ENCODE data around the gene GCHFR.

GRCh38 chr15:40785814-40786213 lies 21.9 kb downstream of the GCHFR start:
- no peak for TF ChIP-seq POLR2A (IDR thresholded peaks at IDR 0.05)
- TF ChIP-seq, protein P1, sequence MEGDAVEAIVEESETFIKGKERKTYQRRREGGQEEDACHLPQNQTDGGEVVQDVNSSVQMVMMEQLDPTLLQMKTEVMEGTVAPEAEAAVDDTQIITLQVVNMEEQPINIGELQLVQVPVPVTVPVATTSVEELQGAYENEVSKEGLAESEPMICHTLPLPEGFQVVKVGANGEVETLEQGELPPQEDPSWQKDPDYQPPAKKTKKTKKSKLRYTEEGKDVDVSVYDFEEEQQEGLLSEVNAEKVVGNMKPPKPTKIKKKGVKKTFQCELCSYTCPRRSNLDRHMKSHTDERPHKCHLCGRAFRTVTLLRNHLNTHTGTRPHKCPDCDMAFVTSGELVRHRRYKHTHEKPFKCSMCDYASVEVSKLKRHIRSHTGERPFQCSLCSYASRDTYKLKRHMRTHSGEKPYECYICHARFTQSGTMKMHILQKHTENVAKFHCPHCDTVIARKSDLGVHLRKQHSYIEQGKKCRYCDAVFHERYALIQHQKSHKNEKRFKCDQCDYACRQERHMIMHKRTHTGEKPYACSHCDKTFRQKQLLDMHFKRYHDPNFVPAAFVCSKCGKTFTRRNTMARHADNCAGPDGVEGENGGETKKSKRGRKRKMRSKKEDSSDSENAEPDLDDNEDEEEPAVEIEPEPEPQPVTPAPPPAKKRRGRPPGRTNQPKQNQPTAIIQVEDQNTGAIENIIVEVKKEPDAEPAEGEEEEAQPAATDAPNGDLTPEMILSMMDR (IDR thresholded peaks at IDR 0.05), result no peak
